HepG2 (cell line): Measurements from ENCODE around the gene KIRREL2. TPM values are rescaled to one million over a fixed set of nuclear protein-coding genes. Genes with fewer than 3 reads are reported as not detected.

ENCODE experiments used
- ATF1 ChIP-seq: IDR thresholded peaks from 2 replicates; pipeline ENCODE4 v1.6.1; 2016; ENCODE audit warnings: mild to moderate bottlenecking, control low read depth
- HDAC1 ChIP-seq: sonication (generic); formaldehyde crosslinking; IDR thresholded peaks from 2 replicates; pipeline ENCODE4 v1.5.1; 2020; ENCODE audit warnings: mild to moderate bottlenecking, missing genetic modification reagents
- HNF4A ChIP-seq: sonication (generic); formaldehyde crosslinking; IDR thresholded peaks from 2 replicates; pipeline ENCODE4 v1.4.0; 2020; ENCODE audit warnings: missing genetic modification reagents
- KLF6 ChIP-seq: IDR thresholded peaks from 2 replicates; pipeline ENCODE4 v1.8.0; 2016; ENCODE audit warnings: missing biosample characterization, missing genetic modification reagents
- RARG ChIP-seq: sonication (generic); formaldehyde crosslinking; IDR thresholded peaks from 2 replicates; pipeline ENCODE4 v1.4.0; 2020; ENCODE audit warnings: low read depth, mild to moderate bottlenecking, missing genetic modification reagents
- RXRA ChIP-seq: sonication (generic); formaldehyde crosslinking; IDR thresholded peaks from 2 replicates; pipeline ENCODE4 v1.5.1; 2020; ENCODE audit warnings: missing genetic modification reagents
- SOX5 ChIP-seq: IDR thresholded peaks from 2 replicates; pipeline ENCODE4 v1.6.1; 2016; ENCODE audit warnings: borderline replicate concordance
- YY1 ChIP-seq: IDR thresholded peaks from 2 replicates; pipeline ENCODE4 v1.6.1; 2011; ENCODE audit warnings: low read length, low read depth, moderate library complexity, mild to moderate bottlenecking; ENCODE audit not compliant: insufficient read depth, insufficient replicate concordance
- ZFP36 ChIP-seq: fragments of 150-350 bp; IDR thresholded peaks from 2 replicates; pipeline ENCODE4 v1.6.1; 2018; ENCODE audit warnings: borderline replicate concordance, low read length, low read depth; ENCODE audit not compliant: partially characterized antibody
- ZMAT3 ChIP-seq: sonication (generic); formaldehyde crosslinking; conservative IDR thresholded peaks from 2 replicates; pipeline ENCODE4 v1.7.0; 2021; ENCODE audit warnings: missing genetic modification reagents
- ZNF282 ChIP-seq: fragments of 450-650 bp; IDR thresholded peaks from 2 replicates; pipeline ENCODE4 v1.6.1; 2018; ENCODE audit not compliant: partially characterized antibody
- ZNF678 ChIP-seq: sonication (generic); formaldehyde crosslinking; IDR thresholded peaks from 2 replicates; pipeline ENCODE4 v1.4.0; 2020; ENCODE audit warnings: mild to moderate bottlenecking, missing genetic modification reagents
- ZNF790 ChIP-seq: sonication (generic); formaldehyde crosslinking; IDR thresholded peaks from 2 replicates; pipeline ENCODE4 v1.8.0; 2022; ENCODE audit warnings: missing genetic modification reagents, mild to moderate bottlenecking, borderline replicate concordance
- polyA plus RNA-seq, 8 experiments: library from polyadenylated mRNA; depleted of rRNA in 3 of 8; stranded (reverse) in 7 of 8; unstranded in 1 of 8; fragments of >200 nt; fragmentation: Illumina TruSeq in 4 of 8; extraction: Trizol in 4 of 8; gene quantifications; 2 replicates each; pipeline versions ENCODE4 v1.2.1 to v1.2.3, GENCODE V29; 2011 to 2016; ENCODE audit warnings: low read depth in 4 of 8, missing spikeins in 1 of 8, mixed read lengths in 1 of 8; ENCODE audit not compliant: insufficient read depth in 1 of 8
- total RNA-seq, 5 experiments: library from RNA; depleted of rRNA; stranded (reverse); fragments of >200 nt; fragmentation: Illumina TruSeq; extraction: Trizol; gene quantifications; 2 replicates each; pipeline ENCODE4 v1.2.3, GENCODE V29; 2016; ENCODE audit warnings: low read depth in 1 of 5
- TF ChIP-seq, protein P1 (sequence below): sonication (generic); formaldehyde crosslinking; IDR thresholded peaks from one replicate; pipeline ENCODE4 v1.5.1; 2020; ENCODE audit warnings: mild to moderate bottlenecking, missing genetic modification reagents; ENCODE audit errors: not compliant biosample characterization
- TF ChIP-seq, protein P2 (sequence below): sonication (generic); formaldehyde crosslinking; IDR thresholded peaks from 2 replicates; pipeline ENCODE4 v1.5.0; 2020; ENCODE audit warnings: mild to moderate bottlenecking, missing genetic modification reagents, moderate library complexity
- TF ChIP-seq, protein P3 (sequence below): sonication (generic); formaldehyde crosslinking; IDR thresholded peaks from 2 replicates; pipeline ENCODE4 v1.4.0; 2020; ENCODE audit warnings: missing genetic modification reagents
- TF ChIP-seq, protein P4 (sequence below): sonication (generic); formaldehyde crosslinking; IDR thresholded peaks from 2 replicates; pipeline ENCODE4 v1.4.0; 2020; ENCODE audit warnings: missing genetic modification reagents

The KIRREL2 gene
- total and polyA plus RNA-seq, 2 of the 13 experiments (the other 11 are each of a cell fraction or from before 2014, with no cell fraction given): 0.18 to 2.4 TPM

DNA sequence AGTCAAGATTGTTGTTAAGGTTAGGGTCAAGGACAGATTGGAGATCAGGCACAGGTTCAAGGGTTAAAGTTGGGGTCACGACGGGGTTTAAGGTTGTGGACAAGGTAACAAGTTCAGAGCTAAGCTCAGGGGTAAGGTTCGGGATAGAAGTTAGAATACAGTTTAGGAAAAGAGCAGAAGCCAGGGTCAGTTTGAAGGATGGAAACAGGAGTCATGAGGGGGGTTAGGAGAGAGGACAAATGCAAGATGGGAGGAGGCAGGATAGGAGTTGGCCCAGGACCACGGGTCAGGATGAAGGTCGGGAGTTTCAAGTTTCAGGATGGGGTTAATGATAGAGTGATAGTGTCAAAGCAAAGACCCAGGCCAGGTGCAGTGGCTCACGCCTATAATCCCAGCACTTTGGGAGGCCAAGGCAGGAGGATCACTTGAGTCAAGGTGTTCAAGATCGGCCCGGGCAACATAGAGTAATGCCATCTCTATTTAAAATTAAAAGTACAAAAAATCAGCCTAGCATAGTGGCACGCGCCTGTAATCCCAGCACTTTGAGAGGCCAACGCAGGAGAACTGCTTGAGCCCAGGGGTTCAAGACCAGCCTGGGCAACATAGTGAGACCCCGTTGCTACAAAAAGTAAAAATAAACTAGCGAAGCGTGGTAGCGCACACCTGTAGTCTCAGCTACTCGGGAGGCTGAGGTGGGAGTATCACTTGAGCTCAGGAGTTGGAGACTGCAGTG is 12.1 kb upstream of the KIRREL2 start (continued):
- TF ChIP-seq, protein P1, sequence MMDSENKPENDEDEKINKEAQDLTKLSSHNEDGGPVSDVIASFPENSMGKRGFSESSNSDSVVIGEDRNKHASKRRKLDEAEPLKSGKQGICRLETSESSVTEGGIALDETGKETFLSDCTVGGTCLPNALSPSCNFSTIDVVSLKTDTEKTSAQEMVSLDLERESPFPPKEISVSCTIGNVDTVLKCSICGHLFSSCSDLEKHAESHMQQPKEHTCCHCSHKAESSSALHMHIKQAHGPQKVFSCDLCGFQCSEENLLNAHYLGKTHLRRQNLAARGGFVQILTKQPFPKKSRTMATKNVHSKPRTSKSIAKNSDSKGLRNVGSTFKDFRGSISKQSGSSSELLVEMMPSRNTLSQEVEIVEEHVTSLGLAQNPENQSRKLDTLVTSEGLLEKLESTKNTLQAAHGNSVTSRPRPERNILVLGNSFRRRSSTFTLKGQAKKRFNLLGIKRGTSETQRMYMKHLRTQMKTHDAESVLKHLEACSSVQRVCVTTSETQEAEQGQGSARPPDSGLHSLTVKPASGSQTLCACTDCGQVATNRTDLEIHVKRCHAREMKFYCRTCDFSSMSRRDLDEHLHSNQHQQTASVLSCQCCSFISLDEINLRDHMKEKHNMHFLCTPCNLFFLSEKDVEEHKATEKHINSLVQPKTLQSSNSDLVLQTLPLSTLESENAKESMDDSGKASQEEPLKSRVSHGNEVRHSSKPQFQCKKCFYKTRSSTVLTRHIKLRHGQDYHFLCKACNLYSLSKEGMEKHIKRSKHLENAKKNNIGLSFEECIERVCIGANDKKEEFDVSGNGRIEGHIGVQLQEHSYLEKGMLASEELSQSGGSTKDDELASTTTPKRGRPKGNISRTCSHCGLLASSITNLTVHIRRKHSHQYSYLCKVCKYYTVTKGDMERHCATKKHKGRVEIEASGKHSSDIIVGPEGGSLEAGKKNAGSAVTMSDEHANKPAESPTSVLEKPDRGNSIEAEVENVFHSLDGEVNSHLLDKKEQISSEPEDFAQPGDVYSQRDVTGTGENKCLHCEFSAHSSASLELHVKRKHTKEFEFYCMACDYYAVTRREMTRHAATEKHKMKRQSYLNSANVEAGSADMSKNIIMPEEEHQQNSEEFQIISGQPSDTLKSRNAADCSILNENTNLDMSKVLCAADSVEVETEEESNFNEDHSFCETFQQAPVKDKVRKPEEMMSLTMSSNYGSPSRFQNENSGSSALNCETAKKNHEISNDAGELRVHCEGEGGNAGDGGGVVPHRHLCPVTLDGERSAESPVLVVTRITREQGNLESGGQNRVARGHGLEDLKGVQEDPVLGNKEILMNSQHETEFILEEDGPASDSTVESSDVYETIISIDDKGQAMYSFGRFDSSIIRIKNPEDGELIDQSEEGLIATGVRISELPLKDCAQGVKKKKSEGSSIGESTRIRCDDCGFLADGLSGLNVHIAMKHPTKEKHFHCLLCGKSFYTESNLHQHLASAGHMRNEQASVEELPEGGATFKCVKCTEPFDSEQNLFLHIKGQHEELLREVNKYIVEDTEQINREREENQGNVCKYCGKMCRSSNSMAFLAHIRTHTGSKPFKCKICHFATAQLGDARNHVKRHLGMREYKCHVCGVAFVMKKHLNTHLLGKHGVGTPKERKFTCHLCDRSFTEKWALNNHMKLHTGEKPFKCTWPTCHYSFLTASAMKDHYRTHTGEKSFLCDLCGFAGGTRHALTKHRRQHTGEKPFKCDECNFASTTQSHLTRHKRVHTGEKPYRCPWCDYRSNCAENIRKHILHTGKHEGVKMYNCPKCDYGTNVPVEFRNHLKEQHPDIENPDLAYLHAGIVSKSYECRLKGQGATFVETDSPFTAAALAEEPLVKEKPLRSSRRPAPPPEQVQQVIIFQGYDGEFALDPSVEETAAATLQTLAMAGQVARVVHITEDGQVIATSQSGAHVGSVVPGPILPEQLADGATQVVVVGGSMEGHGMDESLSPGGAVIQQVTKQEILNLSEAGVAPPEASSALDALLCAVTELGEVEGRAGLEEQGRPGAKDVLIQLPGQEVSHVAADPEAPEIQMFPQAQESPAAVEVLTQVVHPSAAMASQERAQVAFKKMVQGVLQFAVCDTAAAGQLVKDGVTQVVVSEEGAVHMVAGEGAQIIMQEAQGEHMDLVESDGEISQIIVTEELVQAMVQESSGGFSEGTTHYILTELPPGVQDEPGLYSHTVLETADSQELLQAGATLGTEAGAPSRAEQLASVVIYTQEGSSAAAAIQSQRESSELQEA (CRISPR knock-in tag): no peak
- TF ChIP-seq, protein P2, sequence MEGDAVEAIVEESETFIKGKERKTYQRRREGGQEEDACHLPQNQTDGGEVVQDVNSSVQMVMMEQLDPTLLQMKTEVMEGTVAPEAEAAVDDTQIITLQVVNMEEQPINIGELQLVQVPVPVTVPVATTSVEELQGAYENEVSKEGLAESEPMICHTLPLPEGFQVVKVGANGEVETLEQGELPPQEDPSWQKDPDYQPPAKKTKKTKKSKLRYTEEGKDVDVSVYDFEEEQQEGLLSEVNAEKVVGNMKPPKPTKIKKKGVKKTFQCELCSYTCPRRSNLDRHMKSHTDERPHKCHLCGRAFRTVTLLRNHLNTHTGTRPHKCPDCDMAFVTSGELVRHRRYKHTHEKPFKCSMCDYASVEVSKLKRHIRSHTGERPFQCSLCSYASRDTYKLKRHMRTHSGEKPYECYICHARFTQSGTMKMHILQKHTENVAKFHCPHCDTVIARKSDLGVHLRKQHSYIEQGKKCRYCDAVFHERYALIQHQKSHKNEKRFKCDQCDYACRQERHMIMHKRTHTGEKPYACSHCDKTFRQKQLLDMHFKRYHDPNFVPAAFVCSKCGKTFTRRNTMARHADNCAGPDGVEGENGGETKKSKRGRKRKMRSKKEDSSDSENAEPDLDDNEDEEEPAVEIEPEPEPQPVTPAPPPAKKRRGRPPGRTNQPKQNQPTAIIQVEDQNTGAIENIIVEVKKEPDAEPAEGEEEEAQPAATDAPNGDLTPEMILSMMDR (CRISPR knock-in tag): no peak
- TF ChIP-seq HNF4A (CRISPR knock-in tag) (0 out of 2 replicates have a peak, but pooled peaks have one; percentile 2), YY1 (no peak), HDAC1 (CRISPR knock-in tag) (0 out of 2 replicates have a peak, but pooled peaks have one; percentile 14), ZMAT3 (CRISPR knock-in tag) (no peak), RARG (CRISPR knock-in tag) (no peak), ZNF678 (no peak), RXRA (CRISPR knock-in tag) (no peak), ZFP36 (no peak), ZNF790 (no peak), SOX5 (CRISPR knock-in tag) (no peak), ZNF282 (no peak), KLF6 (CRISPR knock-in tag) (0 out of 2 replicates have a peak, but pooled peaks have one; percentile 1), ATF1 (no peak)
- TF ChIP-seq, protein P3, sequence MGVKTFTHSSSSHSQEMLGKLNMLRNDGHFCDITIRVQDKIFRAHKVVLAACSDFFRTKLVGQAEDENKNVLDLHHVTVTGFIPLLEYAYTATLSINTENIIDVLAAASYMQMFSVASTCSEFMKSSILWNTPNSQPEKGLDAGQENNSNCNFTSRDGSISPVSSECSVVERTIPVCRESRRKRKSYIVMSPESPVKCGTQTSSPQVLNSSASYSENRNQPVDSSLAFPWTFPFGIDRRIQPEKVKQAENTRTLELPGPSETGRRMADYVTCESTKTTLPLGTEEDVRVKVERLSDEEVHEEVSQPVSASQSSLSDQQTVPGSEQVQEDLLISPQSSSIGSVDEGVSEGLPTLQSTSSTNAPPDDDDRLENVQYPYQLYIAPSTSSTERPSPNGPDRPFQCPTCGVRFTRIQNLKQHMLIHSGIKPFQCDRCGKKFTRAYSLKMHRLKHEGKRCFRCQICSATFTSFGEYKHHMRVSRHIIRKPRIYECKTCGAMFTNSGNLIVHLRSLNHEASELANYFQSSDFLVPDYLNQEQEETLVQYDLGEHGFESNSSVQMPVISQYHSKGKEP (CRISPR knock-in tag): no peak
- TF ChIP-seq, protein P4, sequence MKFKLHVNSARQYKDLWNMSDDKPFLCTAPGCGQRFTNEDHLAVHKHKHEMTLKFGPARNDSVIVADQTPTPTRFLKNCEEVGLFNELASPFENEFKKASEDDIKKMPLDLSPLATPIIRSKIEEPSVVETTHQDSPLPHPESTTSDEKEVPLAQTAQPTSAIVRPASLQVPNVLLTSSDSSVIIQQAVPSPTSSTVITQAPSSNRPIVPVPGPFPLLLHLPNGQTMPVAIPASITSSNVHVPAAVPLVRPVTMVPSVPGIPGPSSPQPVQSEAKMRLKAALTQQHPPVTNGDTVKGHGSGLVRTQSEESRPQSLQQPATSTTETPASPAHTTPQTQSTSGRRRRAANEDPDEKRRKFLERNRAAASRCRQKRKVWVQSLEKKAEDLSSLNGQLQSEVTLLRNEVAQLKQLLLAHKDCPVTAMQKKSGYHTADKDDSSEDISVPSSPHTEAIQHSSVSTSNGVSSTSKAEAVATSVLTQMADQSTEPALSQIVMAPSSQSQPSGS (CRISPR knock-in tag): no peak
